ENCODE data around the gene ROBO1.
"Not testable (repeated sequence)": the region's sequence is repeated elsewhere in the genome, so short reads cannot be mapped to it uniquely, and the experiment has no call there.

- TF ChIP-seq CTCF (conservative IDR thresholded peaks at IDR 0.05); ZFX (IDR thresholded peaks at IDR 0.05): not testable (repeated sequence)
Measured at GRCh38 chr3:79325833-79326383, 441.9 kb downstream of the ROBO1 start.
